ENCODE results near the gene ISG20.
"Not testable (repeated sequence)": the region's sequence is repeated elsewhere in the genome, so short reads cannot be mapped to it uniquely, and the experiment has no call there.

ISG20 gene

DNA sequence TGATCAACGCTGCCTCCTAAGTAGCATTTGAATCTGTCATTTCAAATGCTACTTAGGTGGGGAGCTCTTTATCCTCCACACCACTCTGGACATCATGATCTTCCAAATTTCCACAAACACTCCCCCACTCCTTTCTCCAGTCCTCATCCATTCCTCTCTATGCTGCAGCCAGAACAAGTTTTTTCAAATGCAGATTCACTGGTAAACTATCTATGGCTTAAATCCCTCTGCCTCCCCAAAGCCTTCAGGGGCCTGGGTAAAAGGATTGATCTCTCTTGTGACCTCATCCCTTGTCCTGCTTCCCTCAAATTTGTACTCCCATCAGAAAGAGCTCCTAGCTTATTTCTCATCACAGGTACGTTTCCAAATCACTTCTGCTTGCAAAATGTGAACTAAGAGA is 19.0 kb upstream of the ISG20 start:
- DNase-seq = no peak

DNA sequence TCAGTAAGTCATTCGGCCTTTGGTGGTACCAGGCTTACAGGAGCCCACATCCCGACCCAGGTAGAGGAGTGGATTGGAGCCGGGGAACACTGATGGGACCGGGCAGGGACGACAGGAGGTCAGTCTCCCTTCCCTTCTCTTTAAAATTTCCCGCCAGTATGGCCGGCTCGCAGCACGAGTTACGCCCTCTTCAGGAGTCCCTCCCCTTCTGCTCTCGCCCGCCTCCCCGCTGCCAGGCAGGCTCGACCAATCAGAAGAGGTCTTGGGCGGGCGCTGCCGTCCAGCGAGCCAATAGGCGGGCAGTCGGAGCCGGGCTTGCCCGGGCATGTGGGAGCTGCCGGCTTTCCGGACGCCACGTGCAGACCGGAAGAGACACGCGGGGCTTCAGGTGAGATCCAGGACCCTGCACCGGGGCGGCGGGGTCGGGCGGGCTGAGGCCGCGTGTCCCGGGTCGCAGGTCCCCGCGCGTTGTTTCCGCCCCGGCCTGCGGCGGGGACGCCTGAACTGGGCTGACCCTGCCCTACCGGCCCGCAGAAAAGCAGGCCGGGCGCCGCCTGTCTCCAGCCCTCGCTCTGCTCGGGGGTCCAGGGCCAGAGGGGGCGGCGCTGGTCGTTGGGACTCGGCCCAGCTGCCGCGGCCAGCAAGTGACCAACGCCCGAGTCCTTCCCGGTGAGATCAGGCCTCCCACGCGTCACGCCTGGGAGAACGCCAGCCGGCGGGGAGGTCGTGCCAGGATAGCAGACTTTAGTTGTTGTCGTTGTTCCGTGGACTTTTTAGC is 17.6 kb upstream of the ISG20 start, which contains the start of gene AEN:
Gene AEN, plus strand, starts transcription at position 346 of the 778 bp plus-strand sequence. CDS start 4,870 bp downstream, outside the sequence.
- DNase-seq = peak; percentile 85

DNA sequence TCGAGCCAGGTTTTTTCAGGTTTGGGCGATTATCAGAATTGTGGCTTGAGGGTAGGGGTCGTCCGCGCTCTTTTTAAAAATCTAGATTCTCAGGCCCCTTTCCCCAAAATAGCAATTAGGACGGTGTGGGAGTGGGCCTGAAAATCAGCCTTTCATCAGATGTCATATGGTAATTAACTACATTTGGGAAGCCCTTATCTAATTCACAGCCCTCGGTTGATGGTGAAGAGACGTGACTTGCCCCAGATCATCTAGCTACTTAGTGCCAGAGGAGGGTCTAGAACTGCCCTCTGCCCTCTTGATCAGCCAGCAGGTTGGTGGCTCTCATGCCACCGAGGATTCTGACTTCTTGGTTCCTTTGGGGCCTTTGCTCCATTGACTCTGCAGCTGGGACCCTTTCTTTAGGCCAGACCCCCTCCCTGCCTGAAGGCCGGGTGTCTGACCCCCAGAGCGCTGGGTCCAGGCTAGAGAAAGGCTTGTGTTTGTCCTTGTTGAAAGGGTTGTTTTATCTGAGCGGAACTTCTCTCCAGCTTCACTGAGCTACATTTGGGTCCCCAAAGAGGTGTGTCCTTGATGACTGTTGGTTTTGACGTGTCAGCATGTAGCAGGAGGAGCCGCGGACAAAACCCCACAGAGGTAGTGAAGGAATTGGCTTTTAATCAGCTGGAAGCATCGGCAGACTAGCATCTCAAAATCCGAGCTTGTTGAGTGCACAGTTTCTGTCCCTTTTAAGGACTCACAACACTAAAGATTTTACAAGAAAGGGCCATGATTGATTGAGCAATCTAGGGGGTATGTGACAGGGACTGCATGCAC is 16.8 kb upstream of the ISG20 start:
- DNase-seq = no peak

GRCh38 chr15:88622605-88622975 is 16.2 kb upstream of the ISG20 start:
- no peak for DNase-seq

DNA sequence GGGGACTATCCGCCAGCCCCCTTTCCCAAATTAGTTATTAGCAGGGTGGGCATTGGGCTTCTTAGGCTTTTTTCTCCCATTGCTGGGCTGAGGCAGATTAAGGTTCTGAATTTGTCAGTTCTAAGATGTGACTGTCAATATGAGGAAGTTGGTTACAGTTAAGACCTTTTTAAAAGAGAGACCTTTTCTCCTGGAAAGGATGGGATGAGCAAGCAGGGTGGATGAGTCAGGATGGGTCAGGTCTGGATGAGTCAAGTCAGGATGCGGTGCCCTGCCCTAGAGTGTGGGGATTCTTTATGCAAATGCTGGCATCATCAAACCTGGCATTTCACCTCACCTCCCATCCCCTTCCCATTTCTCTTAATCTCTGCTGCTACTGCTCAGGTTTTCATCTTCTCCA is 15.8 kb upstream of the ISG20 start:
- DNase-seq = no peak

DNA sequence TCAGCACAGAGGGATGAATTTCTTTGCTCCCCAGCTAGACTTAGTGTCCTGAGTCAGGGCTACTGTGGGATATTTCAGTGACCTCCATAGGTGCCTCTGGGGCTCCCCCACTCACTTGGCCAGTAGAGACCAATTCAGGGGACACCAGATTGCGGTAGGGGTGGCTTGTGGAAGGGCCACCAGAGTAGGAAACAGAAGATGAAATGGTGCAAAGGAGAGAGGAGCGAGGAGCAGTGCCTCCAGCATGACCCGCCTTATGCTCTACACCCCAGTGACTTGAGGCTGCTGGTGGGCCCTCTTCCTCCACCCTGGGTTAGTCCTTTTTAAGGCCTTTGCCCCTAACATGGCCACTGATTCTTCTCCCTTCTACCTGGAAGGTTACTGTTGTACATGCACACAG is 15.2 kb upstream of the ISG20 start:
- DNase-seq = no peak

DNA sequence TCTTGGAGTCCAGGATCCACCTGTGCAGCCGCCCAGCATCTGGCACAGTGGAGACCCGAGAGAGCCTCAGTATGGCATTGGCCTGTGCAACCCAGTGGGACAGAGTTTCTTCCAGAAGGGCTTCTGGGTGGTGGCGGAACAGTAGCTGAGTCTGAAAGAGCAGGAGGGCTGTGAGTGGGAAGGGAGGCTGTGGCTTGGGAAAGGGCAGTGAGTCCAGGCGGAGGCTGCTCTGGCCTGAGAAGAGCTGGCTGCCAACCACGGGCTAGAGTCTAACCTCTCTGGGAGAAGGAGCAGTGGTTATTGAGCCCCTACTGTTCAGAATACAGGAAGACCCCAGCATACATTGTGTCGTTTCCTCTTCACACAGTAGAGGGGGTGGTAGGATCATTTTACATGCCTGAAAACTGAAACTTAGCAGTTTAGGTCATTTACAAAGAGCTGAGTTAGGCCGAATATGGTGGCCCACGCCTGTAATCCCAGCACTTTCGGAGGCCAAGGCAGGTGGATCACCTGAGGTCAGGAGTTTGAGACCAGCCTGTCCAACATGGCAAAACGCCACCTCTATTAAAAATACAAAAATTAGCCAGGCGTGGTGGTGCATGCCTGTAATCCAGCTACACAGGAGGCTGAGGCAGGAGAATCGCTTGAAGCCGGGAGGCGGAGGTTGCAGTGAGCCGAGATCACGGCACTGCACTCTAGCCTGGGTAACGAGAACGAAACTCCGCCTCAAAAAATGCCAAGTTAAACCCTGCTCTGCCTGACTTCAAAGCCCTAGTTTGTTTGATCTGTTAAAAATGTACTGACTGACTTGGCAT is 14.5 kb upstream of the ISG20 start:
- no peak for DNase-seq

- no peak for DNase-seq
These were observed 13.8 kb upstream of the ISG20 start for GRCh38 chr15:88624971-88625490.

DNA sequence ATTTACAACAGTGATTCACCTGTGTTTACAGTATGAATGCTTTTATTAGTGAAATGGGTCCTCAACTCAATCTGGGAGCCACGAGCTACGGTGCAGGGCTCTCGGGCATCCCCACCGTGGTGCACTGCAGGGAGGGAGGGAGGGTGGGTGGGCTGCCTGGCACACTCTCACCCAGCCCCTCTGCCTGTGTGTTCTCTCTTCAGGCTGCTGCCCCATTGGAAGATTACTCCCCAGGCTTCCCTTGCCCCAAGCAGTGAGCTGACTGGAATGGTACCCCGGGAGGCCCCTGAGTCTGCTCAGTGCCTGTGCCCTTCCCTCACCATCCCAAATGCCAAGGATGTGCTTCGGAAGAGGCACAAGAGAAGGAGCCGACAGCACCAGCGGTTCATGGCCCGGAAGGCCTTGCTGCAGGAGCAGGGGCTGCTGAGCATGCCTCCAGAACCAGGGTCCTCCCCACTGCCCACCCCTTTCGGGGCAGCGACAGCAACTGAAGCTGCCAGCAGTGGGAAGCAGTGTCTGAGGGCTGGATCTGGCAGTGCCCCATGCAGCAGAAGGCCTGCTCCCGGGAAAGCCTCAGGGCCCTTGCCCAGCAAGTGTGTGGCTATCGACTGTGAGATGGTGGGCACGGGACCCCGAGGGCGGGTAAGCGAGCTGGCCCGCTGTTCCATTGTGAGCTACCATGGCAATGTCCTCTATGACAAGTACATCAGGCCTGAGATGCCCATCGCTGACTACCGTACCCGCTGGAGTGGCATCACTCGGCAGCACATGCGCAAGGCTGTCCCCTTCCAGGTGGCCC is 12.7 kb upstream of the ISG20 start:
- no peak for DNase-seq

DNA sequence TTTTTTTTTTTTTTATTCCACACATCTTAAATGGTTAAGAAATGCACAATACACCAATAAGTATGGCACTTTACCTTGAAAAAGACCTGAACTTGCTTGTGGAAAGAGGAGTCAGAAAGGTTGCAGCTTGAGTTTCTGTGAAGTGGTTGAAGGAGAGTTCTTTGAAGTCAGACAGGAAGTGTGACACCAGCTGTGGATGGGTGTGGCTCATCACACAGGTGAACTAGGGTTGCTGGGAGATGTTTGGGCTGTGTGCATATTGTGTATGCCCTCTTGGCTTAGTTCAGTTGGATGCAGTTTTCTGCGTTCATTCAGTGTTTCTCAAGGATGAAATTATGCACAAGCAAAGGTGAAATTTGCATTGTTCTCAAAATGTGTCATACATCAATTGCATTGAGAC is 11.4 kb upstream of the ISG20 start:
- no peak for DNase-seq

- no peak for DNase-seq
These were observed 10.7 kb upstream of the ISG20 start for GRCh38 chr15:88628018-88628654.

DNA sequence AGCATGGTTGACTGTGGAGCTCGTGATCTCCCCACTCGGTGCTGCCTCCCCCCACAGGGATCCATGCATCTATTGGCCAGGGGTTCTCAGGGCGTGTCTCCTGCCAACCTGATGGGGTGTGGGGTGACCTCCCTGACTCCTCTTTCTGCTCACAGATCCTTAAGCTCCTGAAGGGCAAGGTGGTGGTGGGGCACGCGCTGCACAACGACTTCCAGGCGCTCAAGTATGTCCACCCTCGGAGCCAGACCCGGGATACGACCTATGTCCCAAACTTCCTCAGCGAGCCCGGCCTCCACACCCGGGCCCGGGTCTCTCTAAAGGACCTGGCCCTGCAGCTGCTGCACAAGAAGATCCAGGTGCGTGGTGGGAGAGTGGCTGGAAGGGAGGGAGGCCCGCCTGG is 9.7 kb upstream of the ISG20 start:
- no peak for DNase-seq

GRCh38 chr15:88630141-88630721 is 8.6 kb upstream of the ISG20 start:
- no peak for DNase-seq

- DNase-seq = no peak
These were observed 7.9 kb upstream of the ISG20 start for GRCh38 chr15:88630798-88631463.

GRCh38 chr15:88631464-88632028 is 7.3 kb upstream of the ISG20 start:
- no peak for DNase-seq

DNA sequence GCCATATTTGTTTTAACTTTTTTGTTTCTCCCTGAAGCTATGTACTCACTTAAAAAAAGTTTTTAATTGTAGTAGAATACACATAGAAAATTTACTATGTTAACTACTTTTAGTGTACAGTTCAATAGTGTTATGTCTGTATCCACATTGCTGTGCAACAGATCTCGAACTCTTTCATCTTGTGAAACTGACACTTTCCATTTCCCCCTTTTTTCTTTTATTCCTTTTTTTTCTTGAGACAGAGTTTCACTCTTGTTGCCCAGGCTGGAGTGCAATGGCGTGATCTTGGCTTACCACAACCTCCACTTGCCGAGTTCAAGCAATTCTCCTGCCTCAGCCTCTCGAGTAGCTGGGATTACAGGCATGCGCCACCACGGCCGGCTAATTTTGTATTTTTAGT is 6.0 kb upstream of the ISG20 start:
- not testable (repeated sequence) for DNase-seq

GRCh38 chr15:88634449-88634848 is 4.4 kb upstream of the ISG20 start:
- DNase-seq = no peak

DNA sequence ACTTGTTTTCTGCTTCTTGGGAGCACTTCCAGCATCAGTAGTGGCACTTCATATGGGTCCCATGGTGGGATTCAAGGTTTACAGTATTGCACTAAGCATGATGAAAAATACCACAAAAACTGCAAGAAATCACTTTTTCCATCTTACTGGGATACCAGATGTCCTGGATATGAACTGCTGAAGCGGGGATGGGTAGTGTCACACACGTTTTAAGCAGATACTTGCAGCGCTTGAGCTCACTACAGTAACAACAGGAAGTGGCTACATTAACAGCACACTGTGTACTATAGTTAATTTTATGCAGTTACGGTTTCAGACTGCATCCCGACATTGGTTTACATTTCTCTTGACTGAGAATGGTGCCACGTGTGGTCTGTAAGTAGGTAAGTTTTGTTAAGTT is 3.5 kb upstream of the ISG20 start:
- DNase-seq = no peak

DNA sequence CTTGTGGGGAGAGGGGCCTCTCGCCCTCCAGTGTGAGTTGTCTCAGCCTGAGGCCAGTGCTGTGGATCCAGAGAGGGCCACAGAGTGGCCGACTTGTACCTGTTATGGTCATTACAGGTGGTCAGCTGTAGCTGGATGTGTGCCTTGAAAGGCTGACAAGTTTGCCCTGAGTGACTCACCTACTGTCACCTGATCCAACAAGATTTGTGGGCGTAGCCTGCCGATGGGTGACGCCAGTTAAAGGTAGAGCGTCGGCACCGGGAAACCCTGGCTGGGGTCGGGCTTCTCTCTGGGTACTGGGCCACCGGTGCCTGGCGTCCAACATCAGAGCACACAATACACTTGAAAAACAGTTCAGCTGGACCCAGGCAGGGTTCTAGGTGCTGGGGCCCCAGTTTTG is 2.8 kb upstream of the ISG20 start:
- no peak for DNase-seq

DNA sequence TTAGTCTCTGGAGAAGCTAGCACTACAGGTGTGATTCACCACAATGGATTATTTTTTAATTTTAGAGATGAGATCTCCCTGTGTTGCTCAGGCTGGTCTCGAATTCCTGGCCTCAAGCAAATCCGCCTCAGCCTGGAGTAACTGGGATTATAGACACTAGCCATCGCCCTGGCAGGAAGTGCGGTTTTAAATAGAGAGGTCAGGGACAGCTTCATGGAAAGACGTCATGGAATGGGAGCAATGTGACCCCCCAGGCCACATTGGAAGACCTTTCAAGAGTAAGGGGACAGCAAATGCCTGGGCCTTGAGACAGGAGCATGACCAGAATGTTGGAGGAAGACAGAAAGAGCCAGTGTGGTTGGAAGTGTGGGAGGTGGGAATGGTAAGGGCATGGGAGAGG is 2.2 kb upstream of the ISG20 start:
- DNase-seq = no peak

DNA sequence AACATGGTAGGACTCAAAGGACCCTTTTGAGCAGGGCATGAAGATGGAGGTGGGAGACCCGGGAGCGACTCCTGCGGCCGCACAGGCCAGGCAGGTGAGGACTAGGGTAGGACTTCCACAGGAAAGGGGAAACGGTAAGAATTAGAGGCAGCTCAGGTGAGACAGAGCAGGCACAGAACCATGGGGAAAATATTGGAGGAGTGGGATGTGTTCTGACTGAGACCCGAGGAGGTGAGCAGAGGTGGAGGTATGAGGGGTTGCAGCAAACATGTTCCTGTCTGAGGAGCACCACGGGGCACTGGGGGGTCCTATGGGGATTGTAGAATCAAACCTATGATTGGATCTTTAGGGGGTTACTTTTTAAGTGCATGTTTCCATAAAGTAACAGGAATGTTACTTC is 1.4 kb upstream of the ISG20 start:
- DNase-seq = no peak

All from NCI-H524 treated with DMSO at 0.1 percent for 48 hours (cell line).